SK-N-SH treated with all-trans-retinoic acid at 6 μM for 48 hours (cell line): Measurements from ENCODE around the gene PTPRT.

Source experiments
- ATAC-seq: fragments of 200-7000 bp; cut with Tn5 transposase; 3 replicates; pipeline ENCODE4 v1.9.1; 2020; ENCODE audit warnings: mild to moderate bottlenecking, moderate library complexity
- ARNTL ChIP-seq: fragments of 450-650 bp; formaldehyde crosslinking; IDR thresholded peaks from 2 replicates; pipeline ENCODE4 v1.5.0; 2020; ENCODE audit warnings: low read depth, mild to moderate bottlenecking, moderate library complexity, borderline replicate concordance
- BACH2 ChIP-seq: fragments of 250-450 bp; sonication (Bioruptor Pico); IDR thresholded peaks from 2 replicates; pipeline ENCODE4 v1.9.0; 2021; ENCODE audit warnings: mild to moderate bottlenecking, borderline replicate concordance
- CREB5 ChIP-seq: fragments of 250-450 bp; sonication (Bioruptor Pico); IDR thresholded peaks from 2 replicates; pipeline ENCODE4 v1.5.1; 2020; ENCODE audit warnings: low read depth, mild to moderate bottlenecking, moderate library complexity
- CSDC2 ChIP-seq: fragments of 250-450 bp; sonication (Bioruptor Pico); IDR thresholded peaks from 2 replicates; pipeline ENCODE4 v1.5.0; 2020; ENCODE audit warnings: mild to moderate bottlenecking, moderate library complexity
- ESRRG ChIP-seq: fragments of 250-450 bp; sonication (Bioruptor Pico); IDR thresholded peaks from 2 replicates; pipeline ENCODE4 v1.6.1; 2021; ENCODE audit warnings: mild to moderate bottlenecking
- GLIS3 ChIP-seq: fragments of 250-450 bp; sonication (Bioruptor Pico); IDR thresholded peaks from 2 replicates; pipeline ENCODE4 v1.5.0; 2020; ENCODE audit warnings: mild to moderate bottlenecking, moderate library complexity
- ISL1 ChIP-seq: fragments of 250-450 bp; sonication (Bioruptor Pico); IDR thresholded peaks from 2 replicates; pipeline ENCODE4 v2.1.2; 2022; ENCODE audit warnings: mild to moderate bottlenecking, moderate library complexity
- OSR1 ChIP-seq: fragments of 250-450 bp; sonication (Bioruptor Pico); IDR thresholded peaks from 2 replicates; pipeline ENCODE4 v1.8.0; 2022; ENCODE audit warnings: moderate library complexity, mild to moderate bottlenecking, inconsistent platforms
- PPARA ChIP-seq: fragments of 250-450 bp; sonication (Bioruptor Pico); IDR thresholded peaks from 2 replicates; pipeline ENCODE4 v1.5.0; 2020; ENCODE audit warnings: mild to moderate bottlenecking, borderline replicate concordance
- RARB ChIP-seq: fragments of 250-450 bp; sonication (Bioruptor Pico); IDR thresholded peaks from 2 replicates; pipeline ENCODE4 v1.8.0; 2021; ENCODE audit warnings: mild to moderate bottlenecking, moderate library complexity
- SNAI2 ChIP-seq: fragments of 250-450 bp; sonication (Bioruptor Pico); IDR thresholded peaks from 2 replicates; pipeline ENCODE4 v1.5.0; 2020; ENCODE audit warnings: mild to moderate bottlenecking, moderate library complexity
- TOX ChIP-seq: fragments of 250-450 bp; sonication (Bioruptor Pico); IDR thresholded peaks from 2 replicates; pipeline ENCODE4 v1.8.0; 2021; ENCODE audit warnings: mild to moderate bottlenecking, moderate library complexity, borderline replicate concordance
- TSHZ2 ChIP-seq: fragments of 250-450 bp; sonication (Bioruptor Pico); IDR thresholded peaks from 2 replicates; pipeline ENCODE4 v1.5.0; 2020; ENCODE audit warnings: mild to moderate bottlenecking, moderate library complexity
- ZC3H10 ChIP-seq: fragments of 250-450 bp; sonication (Bioruptor Pico); IDR thresholded peaks from 2 replicates; pipeline ENCODE4 v1.5.1; 2021; ENCODE audit warnings: mild to moderate bottlenecking, moderate library complexity
- ZFP3 ChIP-seq: fragments of 250-450 bp; sonication (Bioruptor Pico); IDR thresholded peaks from 2 replicates; pipeline ENCODE4 v1.5.0; 2020; ENCODE audit warnings: mild to moderate bottlenecking, moderate library complexity
- ZFP30 ChIP-seq: fragments of 450-650 bp; formaldehyde crosslinking; IDR thresholded peaks from 2 replicates; pipeline ENCODE4 v1.5.0; 2022; ENCODE audit warnings: mild to moderate bottlenecking, moderate library complexity
- ZNF565 ChIP-seq: fragments of 450-650 bp; formaldehyde crosslinking; conservative IDR thresholded peaks from 2 replicates; pipeline ENCODE4 v1.5.0; 2020; ENCODE audit warnings: low read depth, mild to moderate bottlenecking, moderate library complexity
- ZNF70 ChIP-seq: fragments of 450-650 bp; formaldehyde crosslinking; IDR thresholded peaks from 2 replicates; pipeline ENCODE4 v1.5.0; 2020; ENCODE audit warnings: mild to moderate bottlenecking, moderate library complexity
- ZNF8 ChIP-seq: fragments of 450-650 bp; formaldehyde crosslinking; IDR thresholded peaks from 2 replicates; pipeline ENCODE4 v1.5.0; 2020; ENCODE audit warnings: mild to moderate bottlenecking, moderate library complexity
- TF ChIP-seq, protein P1 (sequence below): fragments of 250-450 bp; sonication (Bioruptor Pico); IDR thresholded peaks from 2 replicates; pipeline ENCODE4 v1.8.0; 2020; ENCODE audit warnings: mild to moderate bottlenecking, moderate library complexity, borderline replicate concordance

The PTPRT gene

DNA sequence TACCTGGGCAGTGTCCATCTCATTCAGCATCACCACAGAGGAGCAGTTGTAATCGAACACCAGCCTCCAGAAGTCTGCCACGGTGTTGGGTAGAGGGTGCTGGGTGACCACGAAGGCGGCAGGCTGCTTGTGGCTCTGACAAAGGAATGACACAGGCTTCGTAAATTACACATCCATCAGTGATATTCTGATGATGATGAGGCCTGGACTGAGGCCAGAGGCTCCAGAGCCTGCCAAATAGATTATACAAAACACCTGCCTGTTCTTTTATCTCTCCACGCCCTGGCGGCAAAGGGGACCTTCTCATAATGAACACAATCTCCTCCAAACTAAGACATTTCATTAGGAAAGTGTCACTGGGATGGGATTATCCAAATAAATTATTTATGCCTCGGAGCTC lies 1091.3 kb downstream of the PTPRT start:
- TF ChIP-seq ZNF8 (CRISPR knock-in tag) (no peak), GLIS3 (CRISPR knock-in tag) (no peak), ZFP30 (CRISPR knock-in tag) (no peak), SNAI2 (CRISPR knock-in tag) (no peak), ISL1 (CRISPR knock-in tag) (no peak), PPARA (no peak), ARNTL (CRISPR knock-in tag) (no peak), BACH2 (CRISPR knock-in tag) (no peak), CSDC2 (CRISPR knock-in tag) (no peak), TOX (CRISPR knock-in tag) (no peak), CREB5 (no peak), ZNF70 (CRISPR knock-in tag) (no peak), RARB (CRISPR knock-in tag) (no peak), ZFP3 (CRISPR knock-in tag) (no peak), TSHZ2 (CRISPR knock-in tag) (no peak)
- TF ChIP-seq, protein P1, sequence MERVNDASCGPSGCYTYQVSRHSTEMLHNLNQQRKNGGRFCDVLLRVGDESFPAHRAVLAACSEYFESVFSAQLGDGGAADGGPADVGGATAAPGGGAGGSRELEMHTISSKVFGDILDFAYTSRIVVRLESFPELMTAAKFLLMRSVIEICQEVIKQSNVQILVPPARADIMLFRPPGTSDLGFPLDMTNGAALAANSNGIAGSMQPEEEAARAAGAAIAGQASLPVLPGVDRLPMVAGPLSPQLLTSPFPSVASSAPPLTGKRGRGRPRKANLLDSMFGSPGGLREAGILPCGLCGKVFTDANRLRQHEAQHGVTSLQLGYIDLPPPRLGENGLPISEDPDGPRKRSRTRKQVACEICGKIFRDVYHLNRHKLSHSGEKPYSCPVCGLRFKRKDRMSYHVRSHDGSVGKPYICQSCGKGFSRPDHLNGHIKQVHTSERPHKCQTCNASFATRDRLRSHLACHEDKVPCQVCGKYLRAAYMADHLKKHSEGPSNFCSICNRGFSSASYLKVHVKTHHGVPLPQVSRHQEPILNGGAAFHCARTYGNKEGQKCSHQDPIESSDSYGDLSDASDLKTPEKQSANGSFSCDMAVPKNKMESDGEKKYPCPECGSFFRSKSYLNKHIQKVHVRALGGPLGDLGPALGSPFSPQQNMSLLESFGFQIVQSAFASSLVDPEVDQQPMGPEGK (CRISPR knock-in tag) = no peak
- no peak for ATAC-seq

- TF ChIP-seq ARNTL (CRISPR knock-in tag) = no peak
- ATAC-seq = no peak
Measured at GRCh38 chr20:42097741-42098140, 1092.0 kb downstream of the PTPRT start.

GRCh38 chr20:42095221-42095620 lies 1094.5 kb downstream of the PTPRT start:
- no peak for ATAC-seq
- TF ChIP-seq ESRRG (CRISPR knock-in tag) = no peak
- no peak for TF ChIP-seq ZNF565 (CRISPR knock-in tag)
- no peak for TF ChIP-seq OSR1 (CRISPR knock-in tag)
- no peak for TF ChIP-seq ARNTL (CRISPR knock-in tag)
- no peak for TF ChIP-seq TSHZ2 (CRISPR knock-in tag)
- TF ChIP-seq GLIS3 (CRISPR knock-in tag) = no peak
- no peak for TF ChIP-seq ZC3H10
